ENCODE data around the gene RAP1A.

GRCh38 chr1:111658622-111659021 is 39.0 kb downstream of the RAP1A start:
- TF ChIP-seq CTCF (conservative IDR thresholded peaks at IDR 0.05; ENCODE audit: low read length) (no peak), EZH2phosphoT487 (IDR thresholded peaks at IDR 0.05; ENCODE audit: borderline replicate concordance) (no peak)
